NCI-H524 (cell line): ENCODE data around the gene DNPEP.
"Not testable (repeated sequence)": the region's sequence is repeated elsewhere in the genome, so short reads cannot be mapped to it uniquely, and the experiment has no call there.

Experiments used
- DNase-seq, 2 experiments: peaks; one replicate each; lab custom pipeline; 2025; lab: John Stamatoyannopoulos, UW

DNPEP gene

DNA sequence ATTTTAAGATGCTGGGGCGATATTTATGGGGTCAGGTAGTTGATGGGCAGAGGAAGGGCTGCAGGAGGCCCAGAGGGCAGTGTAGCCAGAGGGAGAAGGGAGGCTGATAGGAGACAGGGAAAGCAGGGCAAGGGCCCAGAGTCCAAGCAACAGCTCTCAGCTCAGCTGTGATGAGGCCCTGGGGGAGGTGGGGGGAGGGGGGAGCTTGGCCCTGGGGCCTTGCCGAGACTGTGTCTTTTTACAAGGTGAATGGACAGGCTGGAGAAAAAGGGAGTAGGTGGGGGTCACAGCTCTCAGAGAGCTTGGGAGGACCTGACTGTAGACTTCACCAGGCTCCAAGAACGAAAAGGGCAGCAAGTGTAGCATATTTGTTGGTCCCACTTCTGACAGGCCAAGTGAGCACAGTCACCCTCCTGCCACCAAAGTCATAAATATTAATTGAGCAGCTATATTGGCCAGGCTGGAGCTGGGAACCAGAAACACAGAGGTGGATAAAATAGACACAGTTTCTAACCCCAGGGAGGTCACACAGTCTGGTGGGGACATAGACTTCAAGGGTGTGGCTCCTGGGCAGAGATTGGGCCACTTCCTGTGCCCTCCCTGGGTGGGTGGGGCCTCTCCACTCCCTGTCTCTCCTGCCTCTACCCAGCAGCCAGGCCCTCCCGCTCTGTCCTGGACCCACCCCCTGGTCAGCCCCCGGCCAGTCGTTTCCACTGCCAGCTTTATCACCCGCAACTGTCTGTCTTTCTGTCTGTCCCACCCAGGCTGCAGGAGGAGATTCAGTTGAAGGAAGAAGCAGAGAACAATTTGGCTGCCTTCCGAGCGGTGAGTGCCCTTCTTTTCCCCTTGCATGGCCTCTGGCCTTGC is 31.9 kb upstream of the DNPEP start:
- no peak for DNase-seq

GRCh38 chr2:219419012-219419324 is 31.3 kb upstream of the DNPEP start:
- no peak for DNase-seq

- DNase-seq, result no peak
These were observed 30.7 kb upstream of the DNPEP start, which contains the start of gene DES for GRCh38 chr2:219418155-219419011. TSS of gene DES (plus strand) at chr2:219418377. CDS start at chr2:219418463, 86 bp downstream.

GRCh38 chr2:219417374-219417773 is 29.7 kb upstream of the DNPEP start:
- DNase-seq, result no peak

- no peak for DNase-seq
These were observed 29.2 kb upstream of the DNPEP start for GRCh38 chr2:219416938-219417337.

GRCh38 chr2:219416235-219416602 is 28.5 kb upstream of the DNPEP start:
- no peak for DNase-seq

DNA sequence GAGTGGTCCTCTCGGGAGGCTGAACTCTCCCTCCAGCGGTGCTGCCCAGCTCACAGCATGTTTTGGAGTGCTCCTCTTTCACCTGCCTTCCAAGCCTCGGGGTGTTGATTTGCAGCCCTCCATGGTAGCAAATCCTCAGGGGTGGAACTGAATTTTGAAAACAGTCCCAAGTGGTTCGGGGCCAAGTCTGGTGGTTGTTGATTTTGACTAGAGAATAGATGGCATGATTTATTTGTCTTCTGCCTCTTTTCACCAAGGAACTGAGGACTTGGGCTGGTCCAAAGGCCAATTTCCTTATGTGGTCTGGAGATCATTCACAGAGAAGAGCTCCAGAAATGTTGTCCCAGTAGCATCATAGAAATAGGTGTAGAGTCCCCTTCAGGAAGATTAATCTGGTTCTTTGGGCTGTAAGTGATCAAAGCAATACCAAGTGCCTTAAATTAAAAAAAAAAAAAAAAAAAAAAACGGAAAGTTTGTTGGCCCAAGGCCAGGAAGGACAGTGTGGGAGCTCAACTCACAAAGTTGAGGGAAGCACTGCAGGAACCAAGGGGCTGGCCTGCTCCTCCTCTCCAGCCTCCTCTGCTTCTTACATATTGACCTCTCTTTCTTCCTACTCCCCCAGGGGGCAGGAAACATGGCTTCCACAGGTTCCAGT is 28.0 kb upstream of the DNPEP start:
- no peak for DNase-seq

- no peak for DNase-seq
These were observed 27.1 kb upstream of the DNPEP start for GRCh38 chr2:219414857-219415256.

- DNase-seq, result no peak
These were observed 22.7 kb upstream of the DNPEP start for GRCh38 chr2:219410390-219410789.

GRCh38 chr2:219409619-219410018 is 21.9 kb upstream of the DNPEP start:
- no peak for DNase-seq

GRCh38 chr2:219408631-219409030 is 20.9 kb upstream of the DNPEP start:
- no peak for DNase-seq

GRCh38 chr2:219408204-219408603 is 20.5 kb upstream of the DNPEP start:
- no peak for DNase-seq

GRCh38 chr2:219407343-219407742 is 19.6 kb upstream of the DNPEP start:
- not testable (repeated sequence) for DNase-seq

GRCh38 chr2:219406861-219407230 is 19.1 kb upstream of the DNPEP start:
- no peak for DNase-seq

DNA sequence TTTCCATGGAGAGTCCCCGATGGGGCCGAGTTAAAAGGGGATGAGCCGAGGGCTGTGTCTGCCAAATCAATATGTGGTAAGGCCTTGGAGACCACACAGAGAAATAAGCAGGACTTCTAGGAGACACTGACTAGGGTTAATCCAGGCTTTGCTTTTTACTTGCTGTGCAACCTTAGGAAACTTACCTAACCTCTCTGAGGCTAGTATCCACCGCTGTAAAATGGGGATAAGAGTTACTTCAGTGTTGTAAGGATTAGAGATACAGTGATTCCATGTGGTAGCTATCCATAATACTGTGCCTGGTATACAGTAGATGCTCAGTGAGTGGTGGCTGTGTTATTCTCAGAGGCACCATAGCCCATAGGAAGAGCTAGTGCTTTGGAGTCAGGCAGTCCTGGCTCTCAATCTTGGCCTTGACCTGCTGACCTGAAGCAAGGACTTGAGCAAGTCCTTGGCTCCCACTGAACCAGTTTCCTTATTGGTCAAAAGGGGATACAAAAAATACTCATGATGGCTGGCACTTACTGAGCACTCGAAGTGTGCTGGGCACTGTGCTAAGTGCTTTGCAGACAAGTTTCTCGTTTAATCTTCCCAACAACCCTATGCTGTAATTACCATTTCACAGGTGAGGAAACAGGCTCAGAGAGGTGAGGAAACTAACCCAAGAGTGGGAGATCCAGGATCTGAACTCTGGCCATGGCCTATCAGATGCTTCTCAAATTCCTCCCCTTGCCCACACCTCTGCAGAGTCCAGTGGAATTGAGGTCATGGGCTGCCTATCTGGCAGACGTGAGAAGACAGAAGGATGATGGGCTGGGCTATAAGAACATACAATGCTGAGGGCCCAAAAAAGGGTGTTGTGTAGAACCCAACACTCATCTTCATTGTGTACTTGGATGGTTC is 18.5 kb upstream of the DNPEP start:
- no peak for DNase-seq

GRCh38 chr2:219405451-219405850 is 17.7 kb upstream of the DNPEP start:
- no peak for DNase-seq

- DNase-seq, result no peak
These were observed 17.2 kb upstream of the DNPEP start for GRCh38 chr2:219404954-219405353.

DNA sequence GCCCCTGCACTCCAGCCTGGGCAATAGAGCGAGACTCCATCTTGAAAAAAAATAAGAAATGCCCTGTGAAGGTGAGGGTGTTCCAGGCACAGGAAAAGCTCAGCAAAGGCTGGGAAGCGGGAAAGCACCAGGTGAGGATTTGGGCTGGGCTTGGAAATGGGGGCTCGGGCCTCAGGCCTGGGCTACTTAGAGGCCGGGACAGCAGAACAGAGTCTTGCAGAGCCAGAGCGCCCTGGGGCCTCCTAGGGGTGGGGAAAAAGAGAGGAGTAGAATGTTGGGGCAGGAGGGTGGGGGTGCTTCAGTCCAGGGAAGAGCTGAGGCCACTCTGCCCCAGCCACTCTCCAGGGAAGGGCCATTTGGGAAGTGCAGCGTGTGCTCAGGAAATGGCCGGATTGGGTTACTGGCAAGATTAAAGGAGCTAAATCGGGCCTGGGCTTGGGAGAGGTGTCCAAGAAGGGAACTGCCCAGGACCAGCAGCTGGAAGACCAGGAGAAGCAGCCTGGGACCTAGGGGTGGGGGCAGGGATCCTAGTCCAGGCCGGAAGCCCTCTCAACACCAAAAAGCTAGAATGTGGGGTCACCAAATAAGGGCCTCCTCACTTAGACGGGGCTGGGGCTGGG is 16.7 kb upstream of the DNPEP start:
- DNase-seq, result no peak

- no peak for DNase-seq
These were observed 16.1 kb upstream of the DNPEP start for GRCh38 chr2:219403861-219404260.

DNA sequence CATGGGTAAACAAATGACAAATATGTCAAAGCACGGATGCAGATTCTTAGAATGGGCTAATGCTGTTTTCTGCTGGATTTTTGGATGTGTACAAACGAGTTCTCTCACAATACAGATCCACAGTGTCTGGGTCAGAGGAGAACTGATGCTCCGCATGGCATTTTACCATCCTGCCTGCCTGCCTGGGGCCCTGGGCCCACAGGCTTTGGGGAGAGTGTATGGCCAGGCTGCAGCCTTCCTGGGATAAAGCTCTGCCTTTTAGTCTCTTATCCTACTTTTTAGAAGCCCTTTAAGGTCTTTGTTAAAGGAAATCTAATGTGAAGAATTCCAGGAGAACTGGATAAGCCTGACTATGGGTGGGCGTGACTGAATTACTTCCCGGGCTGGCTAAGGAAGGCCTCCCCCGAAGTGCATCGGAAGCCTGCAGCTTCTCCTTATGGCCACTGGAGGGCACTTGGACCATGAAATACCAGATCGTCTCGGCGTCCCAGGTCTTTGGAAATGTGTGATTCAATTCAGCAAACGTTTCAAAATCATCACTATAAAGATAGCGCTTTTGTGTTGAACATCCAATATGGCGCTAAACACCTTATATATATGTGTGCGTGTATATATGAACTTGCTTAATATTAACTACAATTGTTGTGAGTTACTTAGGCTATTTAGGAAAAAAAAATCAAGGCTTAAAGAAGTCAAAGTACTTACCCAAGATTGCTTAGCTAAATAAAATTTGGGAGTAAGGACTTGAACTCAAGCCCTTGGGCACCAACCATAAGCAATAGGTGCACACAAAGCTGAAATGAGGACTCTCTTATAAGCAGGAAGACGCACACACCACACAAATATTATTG is 15.2 kb upstream of the DNPEP start:
- DNase-seq, result peak; percentile 55 to 78
